GM13976 (cell line): Measurements from ENCODE around the gene GABBR2.

ENCODE experiments used
- DNase-seq: peaks from one replicate; pipeline ENCODE4 v3.0.0; 2012; ENCODE audit warnings: low spot score
- CTCF ChIP-seq: IDR thresholded peaks from 2 replicates; pipeline ENCODE4 v1.5.1; 2012; ENCODE audit warnings: borderline replicate concordance, mild to moderate bottlenecking; ENCODE audit not compliant: insufficient read depth; ENCODE audit errors: extremely low read depth, missing control alignments, control extremely low read depth
- in situ Hi-C: fragments of 300-500 bp; cut with MboI; formaldehyde crosslinking; loops from one replicate; pipeline ENCODE4 v1.12.0; 2022; ENCODE audit warnings: low sequenced_read_pairs, mixed read lengths, inconsistent platforms; ENCODE audit not compliant: unreplicated experiment

The GABBR2 gene

GRCh38 chr9:98314381-98315066, 394.2 kb downstream of the GABBR2 start:
- in situ Hi-C loops: loop anchor here (10.0 kb wide), 1 partner anchor 460 kb away; no protein-coding TSS in a partner anchor

GRCh38 chr9:98312365-98312764, 396.4 kb downstream of the GABBR2 start:
- in situ Hi-C loops: loop anchor here (10.0 kb wide), 1 partner anchor 462 kb away; no protein-coding TSS in a partner anchor
- no peak for TF ChIP-seq CTCF
- no peak for DNase-seq

More at GRCh38 chr9:98314381-98315066, 394.2 kb downstream of the GABBR2 start:
- no peak for DNase-seq
- no peak for TF ChIP-seq CTCF

GRCh38 chr9:98311541-98311940, 397.2 kb downstream of the GABBR2 start:
- in situ Hi-C loops: loop anchor here (10.0 kb wide), 1 partner anchor 463 kb away; no protein-coding TSS in a partner anchor
- no peak for TF ChIP-seq CTCF

GRCh38 chr9:98310752-98311392, 397.9 kb downstream of the GABBR2 start:
- no peak for TF ChIP-seq CTCF
- no peak for DNase-seq
- in situ Hi-C loops: loop anchor here (10.0 kb wide), 1 partner anchor 464 kb away; no protein-coding TSS in a partner anchor

More at GRCh38 chr9:98311541-98311940, 397.2 kb downstream of the GABBR2 start:
- DNase-seq: no peak

- in situ Hi-C loops: no loop called here
- no peak for TF ChIP-seq CTCF
- no peak for DNase-seq
These were observed 402.2 kb downstream of the GABBR2 start for GRCh38 chr9:98306384-98307145.

GRCh38 chr9:98304381-98304780, 404.4 kb downstream of the GABBR2 start:
- no peak for DNase-seq
- in situ Hi-C loops: no loop called here
- no peak for TF ChIP-seq CTCF
